Measurements from ENCODE around the gene TM9SF3.
"Not testable (repeated sequence)": the region's sequence is repeated elsewhere in the genome, so short reads cannot be mapped to it uniquely, and the experiment has no call there.

TM9SF3 gene

GRCh38 chr10:96578633-96579032, 8.2 kb downstream of the TM9SF3 start:
- Histone ChIP-seq H3K36me3 (peaks cover 31 to 95% (median 59%) of the 10 kb centered on the region in 11 experiments), H3K4me3 (no peak overlapping the region), H3K27ac (no peak overlapping the region), H3K9ac (no peak overlapping the region), H3K27me3 (no peaks in the 10 kb centered on the region), H3K4me1 (peaks cover 9 to 72% (median 28%) of the 10 kb centered on the region in 10 experiments; a peak in 18 of 20 replicates), H3K9me3 (replicated peaks in 1 of 11) (peaks cover 0 to 9% (median 5%) of the 10 kb centered on the region in 11 experiments; a peak in 8 of 22 replicates), H4K20me1 (peaks cover 76 to 100% (median 99%) of the 10 kb centered on the region in 11 experiments), H3K4me2 (no peak overlapping the region)
- TF ChIP-seq Cebpa-rat (IDR thresholded peaks at IDR 0.05) = no peak

- TF ChIP-seq Cebpa-rat (IDR thresholded peaks at IDR 0.05) = no peak
- Histone ChIP-seq H3K9me3 (replicated peaks in 1 of 11) (peaks cover 0 to 9% (median 5%) of the 10 kb centered on the region in 11 experiments; a peak in 8 of 22 replicates), H3K27ac (no peak overlapping the region), H3K36me3 (peaks cover 37 to 95% (median 60%) of the 10 kb centered on the region in 11 experiments), H3K9ac (no peak overlapping the region), H3K4me2 (0 out of 22 replicates have a peak overlapping the region, but pooled peaks of 1 of the 11 experiments have one; percentile 67), H3K4me3 (no peak overlapping the region), H4K20me1 (peaks cover 75 to 100% (median 99%) of the 10 kb centered on the region in 11 experiments), H3K27me3 (no peaks in the 10 kb centered on the region), H3K4me1 (peaks cover 3 to 66% (median 22%) of the 10 kb centered on the region in 10 experiments; a peak in 18 of 20 replicates)
Measured at GRCh38 chr10:96578022-96578421, 8.8 kb downstream of the TM9SF3 start.

GRCh38 chr10:96577069-96577468, 9.7 kb downstream of the TM9SF3 start:
- H3K36me3 ChIP-seq = peaks cover 46 to 95% (median 64%) of the 10 kb centered on the region in 11 experiments
- H3K9ac ChIP-seq = no peak overlapping the region
- H3K9me3 ChIP-seq (replicated peaks in 1 of 11) = peaks cover 0 to 9% (median 5%) of the 10 kb centered on the region in 11 experiments; a peak in 8 of 22 replicates
- peaks cover 3 to 56% (median 15%) of the 10 kb centered on the region in 10 experiments; a peak in 17 of 20 replicates for H3K4me1 ChIP-seq
- H4K20me1 ChIP-seq = peaks cover 76 to 100% (median 99%) of the 10 kb centered on the region in 11 experiments
- no peak overlapping the region for H3K27ac ChIP-seq
- no peaks in the 10 kb centered on the region for H3K27me3 ChIP-seq
- no peak for TF ChIP-seq Cebpa-rat (IDR thresholded peaks at IDR 0.05)
- H3K4me3 ChIP-seq = no peak overlapping the region
- peak overlapping the region in 5 of 11 experiments; percentile 2 to 67 (median 9); a peak in 7 of 22 replicates for H3K4me2 ChIP-seq

GRCh38 chr10:96576277-96576980, 10.4 kb downstream of the TM9SF3 start:
- Histone ChIP-seq H3K4me3 (no peak overlapping the region), H3K27me3 (no peaks in the 10 kb centered on the region), H3K27ac (no peak overlapping the region), H3K9ac (no peak overlapping the region), H3K4me1 (peaks cover 0 to 50% (median 10%) of the 10 kb centered on the region in 10 experiments; a peak in 11 of 20 replicates), H3K36me3 (peaks cover 46 to 95% (median 70%) of the 10 kb centered on the region in 11 experiments), H3K4me2 (peak overlapping the region in 4 of 11 experiments; percentile 2 to 67 (median 26); a peak in 5 of 22 replicates), H3K9me3 (replicated peaks in 1 of 11) (peaks cover 0 to 9% (median 5%) of the 10 kb centered on the region in 11 experiments; a peak in 8 of 22 replicates), H4K20me1 (peaks cover 76 to 100% (median 99%) of the 10 kb centered on the region in 11 experiments)
- TF ChIP-seq Cebpa-rat (IDR thresholded peaks at IDR 0.05) = no peak

- peaks cover 0 to 33% (median 6%) of the 10 kb centered on the region in 10 experiments; a peak in 11 of 20 replicates for H3K4me1 ChIP-seq
- H3K9me3 ChIP-seq (replicated peaks in 1 of 11); H3K9ac ChIP-seq; H3K4me2 ChIP-seq; H3K27me3 ChIP-seq; H3K27ac ChIP-seq; H3K4me3 ChIP-seq: not testable (repeated sequence)
- peaks cover 60 to 95% (median 82%) of the 10 kb centered on the region in 11 experiments for H3K36me3 ChIP-seq
- peaks cover 73 to 100% (median 99%) of the 10 kb centered on the region in 11 experiments for H4K20me1 ChIP-seq
Measured at GRCh38 chr10:96574564-96574963, 12.2 kb downstream of the TM9SF3 start.

- peaks cover 67 to 98% (median 86%) of the 10 kb centered on the region in 11 experiments for H3K36me3 ChIP-seq
- no peak for TF ChIP-seq Cebpa-rat (IDR thresholded peaks at IDR 0.05)
Measured at GRCh38 chr10:96573036-96573435, 13.8 kb downstream of the TM9SF3 start.

GRCh38 chr10:96570983-96571964, 15.5 kb downstream of the TM9SF3 start:
- no peaks in the 10 kb centered on the region for H3K27me3 ChIP-seq
- H3K4me1 ChIP-seq = peaks cover 0 to 12% (median 0%) of the 10 kb centered on the region in 10 experiments; a peak in 7 of 20 replicates
- peaks cover 0 to 9% (median 5%) of the 10 kb centered on the region in 11 experiments; a peak in 8 of 22 replicates for H3K9me3 ChIP-seq (replicated peaks in 1 of 11)
- H3K36me3 ChIP-seq = peaks cover 80 to 100% (median 96%) of the 10 kb centered on the region in 11 experiments
- no peak overlapping the region for H3K4me2 ChIP-seq
- no peak overlapping the region for H3K27ac ChIP-seq
- H3K4me3 ChIP-seq = no peak overlapping the region
- TF ChIP-seq Cebpa-rat (IDR thresholded peaks at IDR 0.05) = no peak
- H4K20me1 ChIP-seq = peaks cover 69 to 100% (median 99%) of the 10 kb centered on the region in 11 experiments
- no peak overlapping the region for H3K9ac ChIP-seq

More at GRCh38 chr10:96573036-96573435, 13.8 kb downstream of the TM9SF3 start:
- no peak overlapping the region for H3K9ac ChIP-seq
- H3K27me3 ChIP-seq = no peaks in the 10 kb centered on the region
- no peak overlapping the region for H3K4me3 ChIP-seq
- peaks cover 0 to 9% (median 5%) of the 10 kb centered on the region in 11 experiments; a peak in 8 of 22 replicates for H3K9me3 ChIP-seq (replicated peaks in 1 of 11)
- no peak overlapping the region for H3K27ac ChIP-seq
- H3K4me2 ChIP-seq = no peak overlapping the region
- H4K20me1 ChIP-seq = peaks cover 68 to 100% (median 99%) of the 10 kb centered on the region in 11 experiments
- H3K4me1 ChIP-seq = peaks cover 0 to 23% (median 6%) of the 10 kb centered on the region in 10 experiments; a peak in 10 of 20 replicates

- 0 out of 20 replicates have a peak, but pooled peaks cover 0 to 7% (median 0%) of the 10 kb centered on the region in 10 experiments for H3K4me1 ChIP-seq
- no peak overlapping the region for H3K27ac ChIP-seq
- no peak for TF ChIP-seq Cebpa-rat (IDR thresholded peaks at IDR 0.05)
- peaks cover 72 to 98% (median 90%) of the 10 kb centered on the region in 11 experiments for H3K36me3 ChIP-seq
- H3K9ac ChIP-seq = no peak overlapping the region
- no peak overlapping the region for H3K4me2 ChIP-seq
- peaks cover 0 to 9% (median 5%) of the 10 kb centered on the region in 11 experiments; a peak in 8 of 22 replicates for H3K9me3 ChIP-seq (replicated peaks in 1 of 11)
- no peaks in the 10 kb centered on the region for H3K27me3 ChIP-seq
- H3K4me3 ChIP-seq = no peak overlapping the region
- H4K20me1 ChIP-seq = peaks cover 74 to 100% (median 99%) of the 10 kb centered on the region in 11 experiments
Measured at GRCh38 chr10:96570511-96570910, 16.3 kb downstream of the TM9SF3 start.
